CD4-positive, alpha-beta T cell (primary cell): Measurements from ENCODE around the gene KRTAP4-16. TPM values are rescaled to one million over a fixed set of nuclear protein-coding genes. Genes with fewer than 3 reads are reported as not detected.
A peak's percentile ranks its signal among the peaks of the same experiment; 100 is the strongest.
"Not testable (repeated sequence)": the region's sequence is repeated elsewhere in the genome, so short reads cannot be mapped to it uniquely, and the experiment has no call there.

Experiments used
- ATAC-seq: fragments of 200-7000 bp; cut with Tn5 transposase; one replicate; pipeline ENCODE4 v1.10.0; 2022; ENCODE audit warnings: mild to moderate bottlenecking; ENCODE audit not compliant: poor library complexity
- CTCF ChIA-PET: fragments of 350-600 bp; sonication (Branson Sonifier 250); formaldehyde crosslinking; loops from one replicate; lab custom pipeline; 2021; ENCODE audit warnings: antibody characterized with exemption, inconsistent platforms; lab: Charles Lee
- POLR2A ChIA-PET: fragments of 350-600 bp; sonication (Branson Sonifier 250); formaldehyde crosslinking; loops from one replicate; lab custom pipeline; 2021; ENCODE audit warnings: antibody characterized with exemption, inconsistent platforms; lab: Charles Lee
- DNase-seq, 14 experiments: peaks; one replicate each; pipeline ENCODE4 v3.0.0-alpha.2; 2013 to 2020; ENCODE audit warnings: mixed read lengths in 2 of 14
- H3K27ac ChIP-seq, 2 donors: one replicate each; pipeline versions ENCODE4 v1.5.1 to v1.7.0; 2013; ENCODE audit warnings: low read length in 2 of 2, low read depth in 1 of 2, mild to moderate bottlenecking in 1 of 2
- H3K27me3 ChIP-seq, 2 experiments: 1 replicate in 1 of 2; 2 replicates in 1 of 2; pipeline versions ENCODE4 v1.6.1 to v1.7.0; 2013; ENCODE audit warnings: low read length in 2 of 2, control low read depth in 1 of 2, mild to moderate bottlenecking in 1 of 2, moderate library complexity in 1 of 2; ENCODE audit not compliant: insufficient read depth in 2 of 2, control insufficient read depth in 1 of 2
- H3K36me3 ChIP-seq: one replicate; pipeline ENCODE4 v1.6.1; 2013; ENCODE audit warnings: low read length, control low read depth; ENCODE audit not compliant: insufficient read depth
- H3K4me1 ChIP-seq: one replicate; pipeline ENCODE4 v1.6.1; 2013; ENCODE audit warnings: low read length, control low read depth; ENCODE audit not compliant: insufficient read depth
- H3K4me3 ChIP-seq: one replicate; pipeline ENCODE4 v1.5.1; 2013; ENCODE audit warnings: mild to moderate bottlenecking, low read length, moderate library complexity
- H3K9me3 ChIP-seq, 2 experiments: 1 replicate in 1 of 2; 2 replicates in 1 of 2; pipeline versions ENCODE4 v1.6.1 to v1.7.0; 2013; ENCODE audit warnings: low read length in 2 of 2, mild to moderate bottlenecking in 2 of 2, control low read depth in 1 of 2, moderate library complexity in 1 of 2; ENCODE audit not compliant: control insufficient read depth in 1 of 2, insufficient read depth in 1 of 2
- H3K27ac Mint-ChIP-seq: one replicate; pipeline ENCODE4 v1.8.0; 2020; ENCODE audit warnings: mixed read lengths
- H3K27me3 Mint-ChIP-seq: one replicate; pipeline ENCODE4 v1.8.0; 2021; ENCODE audit warnings: mixed read lengths
- H3K36me3 Mint-ChIP-seq: one replicate; pipeline ENCODE4 v1.8.0; 2021; ENCODE audit warnings: low read depth, mixed read lengths
- H3K4me1 Mint-ChIP-seq: one replicate; pipeline ENCODE4 v1.8.0; 2021; ENCODE audit warnings: low read depth, mixed read lengths
- H3K4me3 Mint-ChIP-seq: one replicate; pipeline ENCODE4 v1.8.0; 2020; ENCODE audit warnings: mild to moderate bottlenecking, mixed read lengths
- H3K9me3 Mint-ChIP-seq: one replicate; pipeline ENCODE4 v1.8.0; 2020; ENCODE audit warnings: mixed read lengths
- intact Hi-C, 2 experiments: fragments of 100-400 bp; cut with DNase I in 1 of 2; cut with micrococcal nuclease in 1 of 2; formaldehyde crosslinking; loops; one replicate each; pipeline versions ENCODE4 v1.15.1 to v1.9.0; 2023 to 2025; cut with DNase I, micrococcal nuclease
- total RNA-seq, 174 experiments: library from RNA in 2 of 174; stranded (reverse) in 2 of 174; gene quantifications; one replicate each; pipeline ENCODE4 v1.2.3 and lab custom pipeline; 2021 to 2026
- TF ChIP-seq, protein P1 (sequence below): fragments of 200-600 bp; IDR thresholded peaks from one replicate; pipeline ENCODE4 v1.8.0; 2022; ENCODE audit warnings: antibody characterized with exemption, mild to moderate bottlenecking

The KRTAP4-16 gene
- total RNA-seq, 2 experiments from 2014 or later = not detected

DNA sequence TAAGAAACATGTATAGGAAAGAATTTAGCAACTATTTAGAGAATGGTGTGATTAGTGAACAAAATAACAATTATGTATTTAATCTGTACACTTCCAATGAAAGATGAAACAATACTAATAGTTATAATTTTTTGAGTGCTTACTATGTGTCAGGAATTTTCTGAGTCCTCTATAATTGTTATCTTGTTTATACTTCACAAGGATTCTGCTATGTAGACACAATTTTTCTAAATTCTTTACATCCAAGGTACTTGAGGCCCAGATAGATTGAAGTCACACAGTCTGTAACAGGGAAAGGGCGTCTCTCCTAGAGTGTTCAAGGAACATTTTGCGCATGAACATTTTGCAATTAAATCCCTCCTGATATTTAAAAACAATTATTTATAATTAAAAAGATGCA lies 23.1 kb upstream of the KRTAP4-16 start:
- no peaks in the 10 kb centered on the region for H3K9me3 ChIP-seq
- no peaks in the 10 kb centered on the region for H3K36me3 ChIP-seq
- no peak overlapping the region for H3K27ac ChIP-seq
- ATAC-seq (no peak), DNase-seq (no peak)
- ChIA-PET CTCF (no interaction called here), POLR2A (interaction anchor here (1.0 to 1.2 kb wide), 2 partner anchors 26 to 182 kb away, joined by 3 read pairs; no protein-coding TSS in a partner anchor)
- H3K4me1 Mint-ChIP-seq = peaks cover 79% of the 10 kb centered on the region
- no peaks in the 10 kb centered on the region for H3K27me3 Mint-ChIP-seq
- no peak overlapping the region for H3K4me3 Mint-ChIP-seq
- no peaks in the 10 kb centered on the region for H3K9me3 Mint-ChIP-seq
- no peaks in the 10 kb centered on the region for H3K36me3 Mint-ChIP-seq
- TF ChIP-seq, protein P1, sequence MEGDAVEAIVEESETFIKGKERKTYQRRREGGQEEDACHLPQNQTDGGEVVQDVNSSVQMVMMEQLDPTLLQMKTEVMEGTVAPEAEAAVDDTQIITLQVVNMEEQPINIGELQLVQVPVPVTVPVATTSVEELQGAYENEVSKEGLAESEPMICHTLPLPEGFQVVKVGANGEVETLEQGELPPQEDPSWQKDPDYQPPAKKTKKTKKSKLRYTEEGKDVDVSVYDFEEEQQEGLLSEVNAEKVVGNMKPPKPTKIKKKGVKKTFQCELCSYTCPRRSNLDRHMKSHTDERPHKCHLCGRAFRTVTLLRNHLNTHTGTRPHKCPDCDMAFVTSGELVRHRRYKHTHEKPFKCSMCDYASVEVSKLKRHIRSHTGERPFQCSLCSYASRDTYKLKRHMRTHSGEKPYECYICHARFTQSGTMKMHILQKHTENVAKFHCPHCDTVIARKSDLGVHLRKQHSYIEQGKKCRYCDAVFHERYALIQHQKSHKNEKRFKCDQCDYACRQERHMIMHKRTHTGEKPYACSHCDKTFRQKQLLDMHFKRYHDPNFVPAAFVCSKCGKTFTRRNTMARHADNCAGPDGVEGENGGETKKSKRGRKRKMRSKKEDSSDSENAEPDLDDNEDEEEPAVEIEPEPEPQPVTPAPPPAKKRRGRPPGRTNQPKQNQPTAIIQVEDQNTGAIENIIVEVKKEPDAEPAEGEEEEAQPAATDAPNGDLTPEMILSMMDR = no peak
- H3K4me3 ChIP-seq = no peak overlapping the region
- H3K27ac Mint-ChIP-seq = no peak overlapping the region
- intact Hi-C loops = no loop called here
- peaks cover 25% of the 10 kb centered on the region for H3K4me1 ChIP-seq
- no peaks in the 10 kb centered on the region for H3K27me3 ChIP-seq

DNA sequence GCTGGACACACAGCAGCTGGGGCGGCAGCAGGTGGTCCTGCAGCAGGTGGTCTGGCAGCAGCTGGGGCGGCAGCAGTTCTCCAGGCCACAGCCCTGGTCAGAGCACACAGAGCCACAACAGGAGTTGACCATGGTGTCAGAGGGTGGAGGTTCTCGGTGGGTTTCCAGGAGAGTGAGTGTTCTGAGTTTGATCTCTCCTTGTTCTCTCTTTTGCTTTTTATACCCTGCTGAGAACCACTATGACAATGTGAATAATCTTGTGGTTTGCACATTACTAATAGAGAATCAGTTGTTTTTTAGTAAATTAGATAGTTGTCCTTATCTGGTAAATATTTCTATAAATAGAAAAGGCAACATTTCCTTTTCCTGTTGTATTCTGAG lies 22.0 kb upstream of the KRTAP4-16 start, which contains the start of gene KRTAP4-12:
KRTAP4-12 (minus strand) TSS at position 192 of the 381 bp plus-strand sequence; CDS start at position 132, 60 bp downstream.
- H3K4me3 Mint-ChIP-seq = peak within 1 kb of the TSS; percentile 76
- peak within 1 kb of the TSS; percentile 57 for H3K27ac Mint-ChIP-seq
- intact Hi-C loops = loop anchor here (5.0 kb wide), 4 partner anchors 183 to 538 kb away; partner anchors contain the start of gene KRTAP16-1 (in 1 of the 2)
- H3K27ac ChIP-seq, CTCF ChIA-PET, H3K4me3 ChIP-seq, ATAC-seq, H3K9me3 ChIP-seq, DNase-seq, H3K9me3 Mint-ChIP-seq, H3K36me3 Mint-ChIP-seq, H3K27me3 ChIP-seq, H3K27me3 Mint-ChIP-seq, H3K36me3 ChIP-seq: not testable (repeated sequence)
- peaks cover 75% of the 10 kb centered on the region for H3K4me1 Mint-ChIP-seq
- H3K4me1 ChIP-seq = peaks cover 25% of the 10 kb centered on the region
- POLR2A ChIA-PET = interaction anchor here (1.0 to 1.2 kb wide), 2 partner anchors 27 to 183 kb away, joined by 3 read pairs; no protein-coding TSS in a partner anchor

DNA sequence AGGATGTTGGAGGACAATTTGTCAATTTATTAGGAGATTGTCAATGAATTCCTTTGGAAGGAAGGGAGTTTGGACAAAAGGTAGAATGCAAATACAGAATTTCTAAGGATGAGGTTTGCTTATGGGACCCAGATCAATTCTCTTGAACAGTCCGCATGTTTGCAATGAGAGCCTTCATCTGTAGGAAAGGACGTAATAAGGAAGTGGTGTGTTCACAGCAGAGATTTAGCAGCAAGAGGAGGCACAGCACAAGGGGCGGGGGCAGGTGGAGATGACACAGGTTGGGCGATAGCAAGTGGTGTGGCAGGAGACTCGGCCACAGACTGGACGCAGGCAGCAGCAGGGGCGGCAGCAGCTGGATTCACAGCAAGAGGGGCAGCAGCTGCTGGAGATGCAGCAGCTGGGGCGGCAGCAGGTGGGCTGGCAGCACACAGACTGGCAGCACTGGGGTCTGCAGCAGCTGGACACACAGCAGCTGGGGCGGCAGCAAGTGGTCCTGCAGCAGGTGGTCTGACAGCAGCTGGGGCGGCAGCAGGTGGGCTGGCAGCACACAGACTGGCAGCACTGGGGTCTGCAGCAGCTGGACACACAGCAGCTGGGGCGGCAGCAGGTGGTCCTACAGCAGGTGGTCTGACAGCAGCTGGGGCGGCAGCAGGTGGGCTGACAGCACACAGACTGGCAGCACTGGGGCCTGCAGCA lies 21.4 kb upstream of the KRTAP4-16 start:
- H3K36me3 Mint-ChIP-seq, CTCF ChIA-PET, H3K27me3 Mint-ChIP-seq, H3K9me3 ChIP-seq, H3K27ac ChIP-seq, POLR2A ChIA-PET, H3K27me3 ChIP-seq, H3K36me3 ChIP-seq, H3K9me3 Mint-ChIP-seq, H3K4me3 ChIP-seq: not testable (repeated sequence)
- peak; percentile 42 for ATAC-seq
- DNase-seq = peak in 1 of 14 experiments; percentile 16
- Mint-ChIP-seq H3K4me1 (peaks cover 70% of the 10 kb centered on the region), H3K4me3 (peak overlapping the region; percentile 76), H3K27ac (peak overlapping the region; percentile 57)
- H3K4me1 ChIP-seq = peaks cover 25% of the 10 kb centered on the region
- intact Hi-C loops = loop anchor here (5.0 kb wide), 4 partner anchors 184 to 539 kb away; partner anchors contain the start of gene KRTAP16-1 (in 1 of the 2)

DNA sequence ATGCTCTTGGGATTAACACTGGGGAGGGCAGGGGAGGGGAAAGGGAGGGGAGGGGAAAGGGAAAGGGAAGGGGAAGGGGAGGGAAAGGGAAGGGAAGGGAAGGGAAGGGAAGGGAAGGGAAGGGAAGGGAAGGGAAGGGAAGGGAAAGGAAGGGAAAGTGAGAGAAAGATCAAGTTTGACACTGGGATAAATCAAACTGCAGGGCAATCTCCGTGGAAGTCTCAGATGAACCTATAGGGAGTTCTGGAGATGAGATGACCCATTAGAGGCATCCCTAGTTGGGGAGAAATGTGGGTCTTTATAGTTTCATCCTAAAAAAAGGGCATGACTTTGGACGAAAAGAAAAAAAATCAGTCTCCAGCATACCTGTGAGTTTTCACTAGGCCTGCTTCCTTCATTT lies 19.7 kb upstream of the KRTAP4-16 start:
- H3K4me3 Mint-ChIP-seq = no peak overlapping the region
- no peaks in the 10 kb centered on the region for H3K36me3 ChIP-seq
- no peaks in the 10 kb centered on the region for H3K9me3 Mint-ChIP-seq
- ATAC-seq (no peak), DNase-seq (no peak)
- TF ChIP-seq, protein P1 = no peak
- peaks cover 71% of the 10 kb centered on the region for H3K4me1 Mint-ChIP-seq
- no peak overlapping the region for H3K27ac ChIP-seq
- intact Hi-C loops = loop anchor here (5.0 kb wide), 4 partner anchors 186 to 541 kb away; partner anchors contain the start of gene KRTAP16-1 (in 1 of the 2)
- H3K27ac Mint-ChIP-seq = no peak overlapping the region
- H3K27me3 Mint-ChIP-seq = no peaks in the 10 kb centered on the region
- H3K9me3 ChIP-seq = no peaks in the 10 kb centered on the region
- H3K4me3 ChIP-seq = no peak overlapping the region
- no peaks in the 10 kb centered on the region for H3K27me3 ChIP-seq
- POLR2A ChIA-PET = no interaction called here
- peaks cover 25% of the 10 kb centered on the region for H3K4me1 ChIP-seq
- CTCF ChIA-PET = no interaction called here
- H3K36me3 Mint-ChIP-seq = no peaks in the 10 kb centered on the region
